WTC11 (cell line): ENCODE results near the gene MEP1B. TPM values are rescaled to one million over a fixed set of nuclear protein-coding genes. Genes with fewer than 3 reads are reported as not detected.

ENCODE experiments used
- ATAC-seq: fragments of 200-7000 bp; cut with Tn5 transposase; 2 replicates; pipeline ENCODE4 v1.10.0; 2021; ENCODE audit warnings: mild to moderate bottlenecking, moderate library complexity
- CTCF ChIA-PET: fragments of 300-600 bp; sonication (Branson Sonifier 250); formaldehyde crosslinking; loops from one replicate; lab custom pipeline; 2021; ENCODE audit warnings: antibody characterized with exemption; lab: Charles Lee
- POLR2A ChIA-PET: fragments of 350-600 bp; sonication (Branson Sonifier 250); formaldehyde crosslinking; loops from one replicate; lab custom pipeline; 2021; ENCODE audit warnings: antibody characterized with exemption; lab: Charles Lee
- DNase-seq: peaks from one replicate; pipeline ENCODE4 v3.0.0; 2021; ENCODE audit warnings: low spot score
- H3K27ac Mint-ChIP-seq: 2 replicates; pipeline ENCODE4 v1.8.0; 2021; ENCODE audit warnings: mixed read lengths
- H3K27me3 Mint-ChIP-seq: 2 replicates; pipeline ENCODE4 v1.8.0; 2021; ENCODE audit warnings: low read depth, mild to moderate bottlenecking, moderate library complexity, mixed read lengths
- H3K36me3 Mint-ChIP-seq: 2 replicates; pipeline ENCODE4 v1.8.0; 2021; ENCODE audit warnings: mixed read lengths
- H3K4me1 Mint-ChIP-seq: 2 replicates; pipeline ENCODE4 v1.8.0; 2022; ENCODE audit warnings: mixed read lengths
- H3K4me3 Mint-ChIP-seq: 2 replicates; pipeline ENCODE4 v1.8.0; 2021; ENCODE audit warnings: mild to moderate bottlenecking, moderate library complexity, mixed read lengths
- H3K9me3 Mint-ChIP-seq: 2 replicates; pipeline ENCODE4 v1.8.0; 2021; ENCODE audit warnings: mixed read lengths
- ATF2 ChIP-seq: sonication (generic); formaldehyde crosslinking; IDR thresholded peaks from 2 replicates; pipeline ENCODE4 v1.8.1; 2022; ENCODE audit warnings: low read depth, missing genetic modification reagents, borderline replicate concordance
- E2F1 ChIP-seq: sonication (generic); formaldehyde crosslinking; IDR thresholded peaks from 2 replicates; pipeline ENCODE4 v1.8.0; 2022; ENCODE audit warnings: mild to moderate bottlenecking, missing genetic modification reagents
- E2F5 ChIP-seq: sonication (generic); formaldehyde crosslinking; IDR thresholded peaks from 2 replicates; pipeline ENCODE4 v1.8.1; 2022; ENCODE audit warnings: mild to moderate bottlenecking, moderate library complexity, missing genetic modification reagents
- EMX1 ChIP-seq: fragments of 250-450 bp; sonication (Bioruptor Pico); IDR thresholded peaks from 2 replicates; pipeline ENCODE4 v1.8.0; 2021; ENCODE audit warnings: mild to moderate bottlenecking
- ETV6 ChIP-seq: sonication (generic); formaldehyde crosslinking; IDR thresholded peaks from 2 replicates; pipeline ENCODE4 v1.8.1; 2022; ENCODE audit warnings: mild to moderate bottlenecking, missing genetic modification reagents
- GTF2I ChIP-seq: fragments of 250-450 bp; sonication (Bioruptor Pico); conservative IDR thresholded peaks from 2 replicates; pipeline ENCODE4 v1.4.0; 2021; ENCODE audit warnings: mild to moderate bottlenecking
- HMGA2 ChIP-seq: fragments of 250-450 bp; sonication (Bioruptor Pico); IDR thresholded peaks from 2 replicates; pipeline ENCODE4 v1.4.0; 2021; ENCODE audit warnings: mild to moderate bottlenecking, moderate library complexity
- HMGXB4 ChIP-seq: sonication (generic); formaldehyde crosslinking; IDR thresholded peaks from 2 replicates; pipeline ENCODE4 v1.8.1; 2023; ENCODE audit warnings: mild to moderate bottlenecking, moderate library complexity, missing genetic modification reagents
- JUN ChIP-seq: sonication (generic); formaldehyde crosslinking; IDR thresholded peaks from 2 replicates; pipeline ENCODE4 v1.8.0; 2023; ENCODE audit warnings: mild to moderate bottlenecking, missing genetic modification reagents
- RELA ChIP-seq: sonication (generic); formaldehyde crosslinking; IDR thresholded peaks from 2 replicates; pipeline ENCODE4 v1.8.1; 2022; ENCODE audit warnings: missing genetic modification reagents, mild to moderate bottlenecking, borderline replicate concordance
- SOX15 ChIP-seq: fragments of 250-450 bp; sonication (Bioruptor Pico); IDR thresholded peaks from 2 replicates; pipeline ENCODE4 v1.9.0; 2021; ENCODE audit warnings: mild to moderate bottlenecking
- USF2 ChIP-seq: sonication (generic); formaldehyde crosslinking; IDR thresholded peaks from 2 replicates; pipeline ENCODE4 v1.8.1; 2023; ENCODE audit warnings: mild to moderate bottlenecking, missing genetic modification reagents, moderate library complexity
- ZBTB43 ChIP-seq: sonication (generic); formaldehyde crosslinking; IDR thresholded peaks from 2 replicates; pipeline ENCODE4 v1.8.1; 2023; ENCODE audit warnings: mild to moderate bottlenecking, missing genetic modification reagents
- ZNF281 ChIP-seq: sonication (generic); formaldehyde crosslinking; IDR thresholded peaks from 2 replicates; pipeline ENCODE4 v1.8.0; 2023; ENCODE audit warnings: mild to moderate bottlenecking, missing genetic modification reagents
- ZNF317 ChIP-seq: sonication (generic); formaldehyde crosslinking; IDR thresholded peaks from 2 replicates; pipeline ENCODE4 v1.8.1; 2023; ENCODE audit warnings: low read depth, mild to moderate bottlenecking, moderate library complexity, missing genetic modification reagents, borderline replicate concordance
- ZNF423 ChIP-seq: fragments of 250-450 bp; sonication (Bioruptor Pico); IDR thresholded peaks from 2 replicates; pipeline ENCODE4 v2.1.2; 2022; ENCODE audit warnings: mild to moderate bottlenecking, moderate library complexity
- ZNF532 ChIP-seq: fragments of 250-450 bp; sonication (Bioruptor Pico); IDR thresholded peaks from 2 replicates; pipeline ENCODE4 v1.9.0; 2021; ENCODE audit warnings: mild to moderate bottlenecking, borderline replicate concordance
- ZNF671 ChIP-seq: fragments of 250-450 bp; sonication (Bioruptor Pico); IDR thresholded peaks from 2 replicates; pipeline ENCODE4 v1.8.0; 2021; ENCODE audit warnings: mild to moderate bottlenecking
- total RNA-seq: library from RNA; stranded (reverse); gene quantifications from 3 replicates; pipeline ENCODE4 v1.2.3, GENCODE V29; 2021

MEP1B gene
- total RNA-seq, 1 experiment from 2014 or later, result not detected

- Mint-ChIP-seq H3K27ac (no peak overlapping the region), H3K36me3 (no peaks in the 10 kb centered on the region), H3K27me3 (no peaks in the 10 kb centered on the region), H3K4me1 (no peaks in the 10 kb centered on the region), H3K4me3 (no peak overlapping the region), H3K9me3 (peaks cover 7% of the 10 kb centered on the region)
- ATAC-seq, result no peak
- TF ChIP-seq GTF2I (CRISPR knock-in tag), result no peak
- no peak for TF ChIP-seq E2F5 (CRISPR knock-in tag)
- TF ChIP-seq ATF2, result no peak
- no peak for TF ChIP-seq SOX15
- no peak for TF ChIP-seq USF2
- no peak for TF ChIP-seq HMGXB4
- TF ChIP-seq ZNF671, result no peak
- no peak for TF ChIP-seq ZNF317 (CRISPR knock-in tag)
- no peak for TF ChIP-seq RELA (CRISPR knock-in tag)
- no peak for TF ChIP-seq ZNF281 (CRISPR knock-in tag)
- TF ChIP-seq HMGA2 (CRISPR knock-in tag), result no peak
- no peak for TF ChIP-seq JUN (CRISPR knock-in tag)
- TF ChIP-seq ETV6 (CRISPR knock-in tag), result no peak
- no peak for TF ChIP-seq EMX1 (CRISPR knock-in tag)
- no peak for TF ChIP-seq ZBTB43 (CRISPR knock-in tag)
- TF ChIP-seq ZNF423 (CRISPR knock-in tag), result no peak
- DNase-seq, result no peak
- ChIA-PET CTCF (no interaction called here), POLR2A (no interaction called here)
These were observed 370 bp downstream of the MEP1B start for GRCh38 chr18:32190209-32190608.

GRCh38 chr18:32195881-32196815 lies 6.3 kb downstream of the MEP1B start:
- ATAC-seq, result no peak
- Mint-ChIP-seq H3K9me3 (no peaks in the 10 kb centered on the region), H3K4me1 (no peaks in the 10 kb centered on the region), H3K27ac (no peak overlapping the region), H3K36me3 (no peaks in the 10 kb centered on the region), H3K27me3 (no peaks in the 10 kb centered on the region), H3K4me3 (no peak overlapping the region)
- ChIA-PET CTCF (interaction anchor here (1.5 kb wide), 1 partner anchor 38 kb away, joined by 6 read pairs; no protein-coding TSS in a partner anchor), POLR2A (no interaction called here)
- no peak for DNase-seq
- TF ChIP-seq ZNF423 (CRISPR knock-in tag) (no peak), ZBTB43 (CRISPR knock-in tag) (no peak), E2F1 (no peak), ZNF532 (no peak)
